Fibroblast of lung (primary cell): ENCODE results near the gene OAS3.

ENCODE experiments used
- CTCF ChIP-seq, 2 donors: IDR thresholded peaks in 1 of 2; conservative IDR thresholded peaks in 1 of 2; 1 replicate in 1 of 2; 2 replicates in 1 of 2; pipeline ENCODE4 v1.5.1; 2011 to 2012; ENCODE audit warnings: low read length in 2 of 2, control low read depth in 1 of 2, inconsistent platforms in 1 of 2, low read depth in 1 of 2, mild to moderate bottlenecking in 1 of 2
- EZH2 ChIP-seq: IDR thresholded peaks from 2 replicates; pipeline ENCODE4 v1.5.1; 2012; ENCODE audit warnings: low read length, control low read depth, mild to moderate bottlenecking; ENCODE audit errors: missing control alignments

GRCh38 chr12:113006206-113006605, 67.9 kb downstream of the OAS3 start:
- TF ChIP-seq CTCF (conservative IDR thresholded peaks at IDR 0.05 in 1 of 2, IDR thresholded peaks at IDR 0.05 in 1 of 2; ENCODE audit: low read depth in 1 of 2, low read length in 2 of 2) (no peak), EZH2 (no peak)
